GM18870 (cell line): ENCODE data around the gene ARHGEF28.

Experiments
- ATAC-seq: cut with Tn5 transposase; IDR thresholded peaks from one replicate; pipeline ENCODE4 v1.9.1; 2021; ENCODE audit warnings: moderate library complexity; ENCODE audit not compliant: unreplicated experiment

ARHGEF28 gene

GRCh38 chr5:73812457-73812856 is 186.5 kb downstream of the ARHGEF28 start:
- ATAC-seq = no peak

- ATAC-seq = no peak
Observed at GRCh38 chr5:73812962-73813588, 187.1 kb downstream of the ARHGEF28 start.

- ATAC-seq = no peak
Observed at GRCh38 chr5:73814233-73814846, 188.3 kb downstream of the ARHGEF28 start.

- no peak for ATAC-seq
Observed at GRCh38 chr5:73815631-73816030, 189.6 kb downstream of the ARHGEF28 start.

- ATAC-seq = no peak
Observed at GRCh38 chr5:73816656-73817420, 190.8 kb downstream of the ARHGEF28 start.

- ATAC-seq = no peak
Observed at GRCh38 chr5:73818357-73818756, 192.4 kb downstream of the ARHGEF28 start.

GRCh38 chr5:73820326-73820725 is 194.3 kb downstream of the ARHGEF28 start:
- ATAC-seq = no peak

GRCh38 chr5:73821003-73821402 is 195.0 kb downstream of the ARHGEF28 start:
- no peak for ATAC-seq

- ATAC-seq = no peak
Observed at GRCh38 chr5:73822278-73822988, 196.4 kb downstream of the ARHGEF28 start.

- no peak for ATAC-seq
Observed at GRCh38 chr5:73822989-73823339, 197.0 kb downstream of the ARHGEF28 start.

- no peak for ATAC-seq
Observed at GRCh38 chr5:73823508-73823925, 197.5 kb downstream of the ARHGEF28 start.

- no peak for ATAC-seq
Observed at GRCh38 chr5:73825199-73825598, 199.2 kb downstream of the ARHGEF28 start.

GRCh38 chr5:73825736-73826135 is 199.7 kb downstream of the ARHGEF28 start:
- ATAC-seq = no peak

GRCh38 chr5:73826301-73827105 is 200.5 kb downstream of the ARHGEF28 start:
- ATAC-seq = no peak

GRCh38 chr5:73827106-73827450 is 201.1 kb downstream of the ARHGEF28 start:
- no peak for ATAC-seq

- ATAC-seq = no peak
Observed at GRCh38 chr5:73828465-73828864, 202.5 kb downstream of the ARHGEF28 start.

- no peak for ATAC-seq
Observed at GRCh38 chr5:73830646-73831045, 204.7 kb downstream of the ARHGEF28 start.

- ATAC-seq = no peak
Observed at GRCh38 chr5:73831066-73831465, 205.1 kb downstream of the ARHGEF28 start.

GRCh38 chr5:73834693-73835092 is 208.7 kb downstream of the ARHGEF28 start:
- ATAC-seq = no peak

- no peak for ATAC-seq
Observed at GRCh38 chr5:73835726-73836125, 209.7 kb downstream of the ARHGEF28 start.

- no peak for ATAC-seq
Observed at GRCh38 chr5:73836607-73837006, 210.6 kb downstream of the ARHGEF28 start.
